HG02642 (cell line): ENCODE data around the gene PCDHA11.
"Not testable (repeated sequence)": the region's sequence is repeated elsewhere in the genome, so short reads cannot be mapped to it uniquely, and the experiment has no call there.

Experiments
- ATAC-seq: cut with Tn5 transposase; IDR thresholded peaks from one replicate; pipeline ENCODE4 v1.9.1; 2021; ENCODE audit warnings: mild to moderate bottlenecking; ENCODE audit not compliant: unreplicated experiment, poor library complexity

The PCDHA11 gene, protein sequence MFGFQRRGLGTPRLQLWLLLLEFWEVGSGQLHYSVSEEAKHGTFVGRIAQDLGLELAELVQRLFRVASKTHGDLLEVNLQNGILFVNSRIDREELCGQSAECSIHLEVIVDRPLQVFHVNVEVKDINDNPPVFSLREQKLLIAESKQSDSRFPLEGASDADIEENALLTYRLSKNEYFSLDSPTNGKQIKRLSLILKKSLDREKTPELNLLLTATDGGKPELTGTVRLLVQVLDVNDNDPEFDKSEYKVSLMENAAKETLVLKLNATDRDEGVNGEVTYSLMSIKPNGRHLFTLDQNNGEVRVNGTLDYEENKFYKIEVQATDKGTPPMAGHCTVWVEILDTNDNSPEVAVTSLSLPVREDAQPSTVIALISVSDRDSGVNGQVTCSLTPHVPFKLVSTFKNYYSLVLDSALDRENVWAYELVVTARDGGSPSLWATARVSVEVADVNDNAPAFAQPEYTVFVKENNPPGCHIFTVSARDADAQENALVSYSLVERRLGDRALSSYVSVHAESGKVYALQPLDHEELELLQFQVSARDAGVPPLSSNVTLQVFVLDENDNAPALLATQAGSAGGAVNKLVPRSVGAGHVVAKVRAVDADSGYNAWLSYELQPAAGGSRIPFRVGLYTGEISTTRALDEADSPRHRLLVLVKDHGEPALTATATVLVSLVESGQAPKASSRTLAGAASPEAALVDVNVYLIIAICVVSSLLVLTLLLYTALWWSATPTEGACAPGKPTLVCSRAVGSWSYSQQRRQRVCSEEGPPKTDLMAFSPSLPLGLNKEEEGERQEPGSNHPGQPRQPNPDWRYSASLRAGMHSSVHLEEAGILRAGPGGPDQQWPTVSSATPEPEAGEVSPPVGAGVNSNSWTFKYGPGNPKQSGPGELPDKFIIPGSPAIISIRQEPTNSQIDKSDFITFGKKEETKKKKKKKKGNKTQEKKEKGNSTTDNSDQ

DNA sequence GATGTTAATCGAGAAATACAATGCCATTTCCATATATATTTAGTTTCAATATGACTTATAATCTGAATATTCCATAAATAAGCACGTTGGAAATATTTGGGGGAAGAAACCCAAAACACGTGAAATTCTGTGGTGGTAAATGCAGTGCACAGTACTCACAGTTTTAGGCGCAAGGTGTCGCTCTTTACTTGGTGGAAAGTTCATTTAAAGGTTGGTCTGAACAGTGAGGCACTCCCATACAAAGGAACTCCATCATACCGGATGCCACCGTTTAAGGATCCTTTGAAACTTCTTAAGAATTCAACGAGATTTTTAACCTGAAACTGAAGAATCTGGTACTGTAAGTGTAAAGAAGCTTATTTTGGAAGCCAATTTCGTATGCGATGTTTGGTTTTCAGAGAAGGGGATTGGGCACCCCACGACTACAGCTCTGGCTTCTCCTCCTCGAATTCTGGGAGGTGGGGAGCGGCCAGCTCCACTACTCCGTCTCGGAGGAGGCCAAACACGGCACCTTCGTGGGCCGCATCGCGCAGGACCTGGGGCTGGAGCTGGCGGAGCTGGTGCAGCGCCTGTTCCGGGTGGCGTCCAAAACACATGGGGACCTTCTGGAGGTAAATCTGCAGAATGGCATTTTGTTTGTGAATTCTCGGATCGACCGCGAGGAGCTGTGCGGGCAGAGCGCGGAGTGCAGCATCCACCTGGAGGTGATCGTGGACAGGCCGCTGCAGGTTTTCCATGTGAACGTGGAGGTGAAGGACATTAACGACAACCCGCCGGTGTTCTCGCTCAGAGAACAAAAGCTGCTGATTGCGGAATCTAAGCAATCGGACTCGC, at the start of gene PCDHA11:
TSS of gene PCDHA11 (plus strand) at position 237 of the 834 bp plus-strand sequence. CDS start at position 384, 147 bp downstream.
- ATAC-seq = no peak

DNA sequence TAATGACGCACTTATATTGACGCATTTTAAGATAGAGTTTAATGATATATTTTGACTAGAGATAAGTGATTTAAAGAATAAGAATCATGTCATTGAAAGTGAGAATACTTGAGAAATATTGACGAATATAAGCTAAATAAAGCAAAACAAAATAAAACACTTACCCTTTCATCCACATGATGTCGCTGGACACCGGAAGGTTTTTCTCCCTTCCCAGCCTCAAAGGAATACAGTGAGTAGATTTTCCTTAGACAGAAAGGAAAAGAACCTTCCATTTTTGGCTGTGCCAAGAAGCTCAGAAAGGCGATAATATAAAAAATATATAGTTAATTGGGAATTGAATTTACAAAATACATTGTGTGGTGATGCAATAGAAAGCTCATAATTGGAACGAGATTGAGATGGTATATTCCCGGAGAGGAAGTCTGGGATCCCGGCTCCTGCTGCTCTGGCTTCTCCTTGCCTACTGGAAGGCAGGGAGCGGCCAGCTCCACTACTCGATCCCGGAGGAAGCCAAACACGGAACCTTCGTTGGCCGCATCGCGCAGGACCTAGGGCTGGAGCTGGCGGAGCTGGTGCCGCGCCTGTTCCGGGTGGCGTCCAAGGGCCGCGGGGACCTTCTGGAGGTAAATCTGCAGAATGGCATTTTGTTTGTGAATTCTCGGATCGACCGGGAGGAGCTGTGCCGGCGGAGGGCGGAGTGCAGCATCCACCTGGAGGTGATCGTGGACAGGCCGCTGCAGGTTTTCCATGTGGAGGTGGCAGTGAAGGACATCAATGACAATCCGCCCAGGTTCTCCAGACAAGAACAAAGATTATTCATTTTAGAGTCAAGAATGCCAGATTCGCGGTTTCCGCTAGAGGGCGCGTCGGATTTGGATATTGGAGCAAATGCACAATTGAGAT, 47.1 kb upstream of the PCDHA11 start, which contains the start of gene PCDHA5:
TSS of gene PCDHA5 (plus strand) at position 239 of the 906 bp plus-strand sequence.
- no peak for ATAC-seq

DNA sequence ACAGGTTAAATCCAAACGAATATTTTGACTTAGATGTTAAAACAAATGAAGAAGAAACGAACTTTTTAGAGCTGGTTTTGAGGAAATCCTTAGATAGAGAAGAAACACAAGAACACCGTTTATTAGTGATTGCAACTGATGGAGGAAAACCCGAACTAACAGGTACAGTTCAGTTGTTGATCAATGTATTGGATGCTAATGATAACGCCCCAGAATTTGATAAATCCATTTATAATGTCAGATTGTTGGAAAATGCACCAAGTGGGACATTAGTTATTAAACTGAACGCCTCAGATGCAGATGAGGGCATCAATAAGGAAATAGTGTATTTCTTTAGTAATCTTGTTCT, 46.5 kb upstream of the PCDHA11 start:
- no peak for ATAC-seq

DNA sequence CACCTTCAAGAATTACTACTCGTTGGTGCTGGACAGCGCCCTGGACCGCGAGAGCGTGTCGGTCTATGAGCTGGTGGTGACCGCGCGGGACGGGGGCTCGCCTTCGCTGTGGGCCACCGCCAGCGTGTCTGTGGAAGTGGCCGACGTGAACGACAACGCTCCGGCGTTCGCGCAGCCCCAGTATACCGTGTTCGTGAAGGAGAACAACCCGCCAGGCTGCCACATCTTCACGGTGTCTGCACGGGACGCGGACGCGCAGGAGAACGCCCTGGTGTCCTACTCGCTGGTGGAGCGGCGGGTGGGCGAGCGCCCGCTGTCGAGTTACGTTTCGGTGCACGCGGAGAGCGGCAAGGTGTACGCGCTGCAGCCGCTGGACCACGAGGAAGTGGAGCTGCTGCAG, 45.8 kb upstream of the PCDHA11 start:
- ATAC-seq = not testable (repeated sequence)

DNA sequence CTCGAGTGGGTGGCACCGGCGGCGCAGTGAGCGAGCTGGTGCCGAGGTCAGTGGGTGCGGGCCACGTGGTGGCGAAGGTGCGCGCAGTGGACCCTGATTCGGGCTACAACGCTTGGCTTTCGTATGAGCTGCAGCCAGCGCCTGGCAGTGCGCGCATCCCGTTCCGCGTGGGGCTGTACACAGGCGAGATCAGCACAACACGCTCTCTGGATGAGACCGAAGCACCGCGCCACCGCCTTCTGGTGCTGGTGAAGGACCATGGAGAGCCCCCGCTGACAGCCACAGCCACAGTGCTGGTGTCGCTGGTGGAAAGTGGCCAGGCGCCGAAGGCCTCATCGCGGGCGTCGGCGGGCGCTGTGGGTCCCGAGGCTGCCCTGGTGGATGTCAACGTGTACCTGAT, 45.3 kb upstream of the PCDHA11 start:
- ATAC-seq = no peak

DNA sequence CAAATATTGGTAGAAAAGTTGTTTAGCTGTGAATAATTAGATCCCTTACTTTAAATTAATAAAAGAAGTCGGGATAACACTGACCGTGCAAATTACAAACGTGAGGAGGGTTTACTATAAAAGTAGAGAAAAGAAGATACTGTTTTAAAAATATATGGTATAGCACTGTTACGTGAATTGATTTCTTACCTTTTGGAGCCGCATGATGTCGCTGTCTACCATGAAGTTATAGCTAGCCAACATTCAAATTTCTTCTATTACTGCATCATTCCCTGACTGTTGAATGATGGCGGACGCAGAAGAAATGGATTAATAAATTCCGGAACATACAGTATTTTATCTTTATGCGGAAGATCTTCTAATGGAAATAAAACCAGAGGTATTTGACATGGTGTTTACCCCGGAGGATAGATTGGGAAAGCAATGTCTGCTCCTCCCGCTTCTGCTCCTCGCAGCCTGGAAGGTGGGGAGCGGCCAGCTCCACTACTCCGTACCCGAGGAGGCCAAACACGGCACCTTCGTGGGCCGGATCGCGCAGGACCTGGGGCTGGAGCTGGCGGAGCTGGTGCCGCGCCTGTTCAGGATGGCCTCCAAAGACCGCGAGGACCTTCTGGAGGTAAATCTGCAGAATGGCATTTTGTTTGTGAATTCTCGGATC, 40.9 kb upstream of the PCDHA11 start, which contains the start of gene PCDHA6:
TSS of gene PCDHA6 (plus strand) at position 257 of the 658 bp plus-strand sequence. CDS start at position 389, 132 bp downstream.
- ATAC-seq = no peak

DNA sequence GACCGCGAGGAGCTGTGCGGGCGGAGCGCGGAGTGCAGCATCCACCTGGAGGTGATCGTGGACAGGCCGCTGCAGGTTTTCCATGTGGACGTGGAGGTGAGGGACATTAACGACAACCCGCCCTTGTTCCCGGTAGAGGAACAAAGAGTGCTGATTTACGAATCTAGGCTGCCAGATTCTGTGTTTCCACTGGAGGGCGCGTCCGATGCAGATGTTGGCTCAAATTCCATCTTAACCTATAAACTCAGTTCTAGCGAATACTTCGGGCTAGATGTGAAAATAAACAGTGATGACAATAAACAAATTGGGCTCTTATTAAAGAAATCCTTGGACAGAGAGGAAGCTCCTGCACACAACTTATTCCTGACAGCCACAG, 40.4 kb upstream of the PCDHA11 start:
- no peak for ATAC-seq

DNA sequence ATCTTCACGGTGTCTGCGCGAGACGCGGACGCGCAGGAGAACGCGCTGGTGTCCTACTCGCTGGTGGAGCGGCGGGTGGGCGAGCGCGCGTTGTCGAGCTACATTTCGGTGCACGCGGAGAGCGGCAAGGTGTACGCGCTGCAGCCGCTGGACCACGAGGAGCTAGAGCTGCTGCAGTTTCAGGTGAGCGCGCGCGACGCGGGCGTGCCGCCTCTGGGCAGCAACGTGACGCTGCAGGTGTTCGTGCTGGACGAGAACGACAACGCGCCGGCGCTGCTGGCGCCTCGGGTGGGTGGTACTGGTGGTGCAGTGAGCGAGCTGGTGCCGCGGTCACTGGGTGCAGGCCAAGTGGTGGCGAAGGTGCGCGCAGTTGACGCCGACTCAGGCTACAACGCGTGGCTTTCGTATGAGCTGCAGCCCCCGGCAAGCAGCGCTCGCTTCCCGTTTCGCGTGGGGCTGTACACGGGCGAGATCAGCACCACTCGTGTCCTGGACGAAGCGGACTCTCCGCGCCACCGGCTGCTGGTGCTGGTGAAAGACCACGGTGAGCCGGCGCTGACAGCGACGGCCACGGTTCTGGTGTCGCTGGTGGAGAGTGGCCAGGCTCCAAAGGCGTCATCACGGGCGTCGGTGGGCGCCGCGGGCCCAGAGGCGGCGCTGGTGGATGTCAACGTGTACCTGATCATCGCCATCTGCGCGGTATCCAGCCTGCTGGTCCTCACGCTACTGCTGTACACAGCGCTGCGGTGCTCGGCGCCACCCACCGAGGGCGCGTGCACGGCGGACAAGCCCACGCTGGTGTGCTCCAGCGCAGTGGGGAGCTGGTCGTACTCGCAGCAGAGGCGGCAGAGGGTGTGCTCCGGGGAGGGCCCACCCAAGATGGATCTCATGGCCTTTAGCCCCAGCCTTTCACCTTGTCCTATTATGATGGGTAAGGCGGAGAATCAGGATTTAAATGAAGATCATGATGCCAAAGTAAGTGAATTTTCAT, 39.0 kb upstream of the PCDHA11 start:
- not testable (repeated sequence) for ATAC-seq

DNA sequence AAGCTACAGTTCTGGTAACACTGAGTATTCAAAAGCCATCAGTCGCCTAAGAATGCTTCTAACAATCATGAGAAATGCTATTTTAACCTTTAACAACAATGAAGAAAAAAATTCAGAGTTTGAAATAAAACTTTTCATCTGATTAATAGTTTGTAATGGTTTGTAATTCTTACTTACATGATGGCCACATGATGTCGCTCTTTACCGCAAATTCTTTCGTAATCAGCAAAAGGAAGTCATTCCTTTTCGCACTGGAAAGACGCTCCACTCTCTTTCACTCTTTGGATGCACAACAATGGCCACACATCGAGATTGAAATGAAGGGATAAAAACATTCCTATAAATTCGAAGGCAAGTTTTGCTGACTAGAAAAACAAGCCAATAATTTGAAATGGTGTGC, 34.8 kb upstream of the PCDHA11 start, which contains the start of gene PCDHA7:
TSS of gene PCDHA7 (plus strand) at position 277 of the 400 bp plus-strand sequence. CDS start at position 392, 115 bp downstream.
- no peak for ATAC-seq

DNA sequence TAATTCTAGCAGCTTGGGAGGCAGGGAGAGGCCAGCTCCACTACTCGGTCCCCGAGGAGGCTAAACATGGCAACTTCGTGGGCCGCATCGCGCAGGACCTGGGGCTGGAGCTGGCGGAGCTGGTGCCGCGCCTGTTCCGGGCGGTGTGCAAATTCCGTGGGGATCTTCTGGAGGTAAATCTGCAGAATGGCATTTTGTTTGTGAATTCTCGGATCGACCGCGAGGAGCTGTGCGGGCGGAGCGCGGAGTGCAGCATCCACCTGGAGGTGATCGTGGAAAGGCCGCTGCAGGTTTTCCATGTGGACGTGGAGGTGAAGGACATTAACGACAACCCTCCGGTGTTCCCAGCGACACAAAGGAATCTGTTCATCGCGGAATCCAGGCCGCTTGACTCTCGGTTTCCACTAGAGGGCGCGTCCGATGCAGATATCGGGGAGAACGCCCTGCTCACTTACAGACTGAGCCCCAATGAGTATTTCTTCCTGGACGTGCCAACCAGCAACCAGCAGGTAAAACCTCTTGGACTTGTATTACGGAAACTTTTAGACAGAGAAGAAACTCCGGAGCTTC, 34.2 kb upstream of the PCDHA11 start:
- ATAC-seq = not testable (repeated sequence)

DNA sequence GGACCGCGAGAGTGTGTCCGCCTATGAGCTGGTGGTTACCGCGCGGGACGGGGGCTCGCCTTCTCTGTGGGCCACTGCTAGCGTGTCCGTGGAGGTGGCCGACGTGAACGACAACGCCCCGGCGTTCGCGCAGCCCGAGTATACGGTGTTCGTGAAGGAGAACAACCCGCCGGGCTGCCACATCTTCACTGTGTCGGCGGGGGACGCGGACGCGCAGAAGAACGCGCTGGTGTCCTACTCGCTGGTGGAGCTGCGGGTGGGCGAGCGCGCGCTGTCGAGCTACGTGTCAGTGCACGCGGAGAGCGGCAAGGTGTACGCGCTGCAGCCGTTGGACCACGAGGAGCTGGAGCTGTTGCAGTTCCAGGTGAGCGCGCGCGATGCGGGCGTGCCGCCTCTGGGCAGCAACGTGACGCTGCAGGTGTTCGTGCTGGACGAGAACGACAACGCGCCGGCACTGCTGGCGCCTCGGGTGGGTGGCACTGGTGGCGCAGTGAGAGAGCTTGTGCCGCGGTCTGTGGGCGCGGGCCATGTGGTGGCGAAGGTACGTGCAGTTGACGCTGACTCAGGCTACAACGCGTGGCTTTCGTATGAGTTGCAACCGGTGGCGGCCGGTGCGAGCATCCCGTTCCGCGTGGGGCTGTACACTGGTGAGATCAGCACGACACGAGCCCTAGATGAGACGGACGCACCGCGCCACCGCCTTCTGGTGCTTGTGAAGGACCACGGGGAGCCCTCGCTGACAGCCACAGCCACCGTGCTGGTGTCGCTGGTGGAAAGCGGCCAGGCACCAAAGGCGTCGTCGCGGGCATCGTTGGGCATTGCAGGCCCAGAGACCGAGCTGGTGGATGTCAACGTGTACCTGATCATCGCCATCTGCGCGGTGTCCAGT, 32.9 kb upstream of the PCDHA11 start:
- no peak for ATAC-seq

DNA sequence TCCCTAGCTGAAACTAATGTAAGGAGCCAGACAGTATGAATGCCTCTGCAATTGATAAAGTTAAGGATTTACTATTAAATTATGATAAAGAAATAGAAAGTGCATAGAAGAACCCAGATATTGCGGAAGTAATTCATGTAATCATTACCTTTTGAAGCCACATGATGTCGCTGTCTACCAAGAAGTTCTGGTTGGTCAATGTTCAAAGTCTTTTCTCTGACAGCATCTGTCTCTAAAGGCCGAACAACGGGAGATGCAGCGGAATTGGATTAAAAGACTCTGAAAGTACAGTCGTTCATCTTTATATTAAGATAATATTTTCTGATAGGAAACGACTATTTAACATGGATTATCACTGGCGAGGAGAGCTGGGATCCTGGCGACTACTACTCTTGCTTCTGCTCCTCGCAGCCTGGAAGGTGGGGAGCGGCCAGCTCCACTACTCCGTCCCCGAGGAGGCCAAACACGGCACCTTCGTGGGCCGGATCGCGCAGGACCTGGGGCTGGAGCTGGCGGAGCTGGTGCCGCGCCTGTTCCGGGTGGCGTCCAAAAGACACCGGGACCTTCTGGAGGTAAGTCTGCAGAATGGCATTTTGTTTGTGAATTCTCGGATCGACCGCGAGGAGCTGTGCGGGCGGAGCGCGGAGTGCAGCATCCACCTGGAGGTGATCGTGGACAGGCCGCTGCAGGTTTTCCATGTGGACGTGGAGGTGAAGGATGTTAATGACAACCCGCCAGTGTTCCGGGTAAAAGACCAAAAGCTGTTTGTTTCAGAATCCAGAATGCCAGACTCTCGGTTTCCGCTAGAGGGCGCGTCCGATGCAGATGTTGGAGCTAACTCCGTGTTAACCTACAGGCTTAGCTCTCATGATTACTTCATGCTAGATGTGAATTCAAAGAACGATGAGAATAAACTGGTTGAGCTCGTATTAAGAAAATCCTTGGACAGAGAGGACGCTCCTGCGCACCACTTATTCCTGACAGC, 27.5 kb upstream of the PCDHA11 start, which contains the start of gene PCDHA8:
TSS of gene PCDHA8 (plus strand) at position 210 of the 985 bp plus-strand sequence. CDS start at position 345, 135 bp downstream.
- ATAC-seq = no peak

DNA sequence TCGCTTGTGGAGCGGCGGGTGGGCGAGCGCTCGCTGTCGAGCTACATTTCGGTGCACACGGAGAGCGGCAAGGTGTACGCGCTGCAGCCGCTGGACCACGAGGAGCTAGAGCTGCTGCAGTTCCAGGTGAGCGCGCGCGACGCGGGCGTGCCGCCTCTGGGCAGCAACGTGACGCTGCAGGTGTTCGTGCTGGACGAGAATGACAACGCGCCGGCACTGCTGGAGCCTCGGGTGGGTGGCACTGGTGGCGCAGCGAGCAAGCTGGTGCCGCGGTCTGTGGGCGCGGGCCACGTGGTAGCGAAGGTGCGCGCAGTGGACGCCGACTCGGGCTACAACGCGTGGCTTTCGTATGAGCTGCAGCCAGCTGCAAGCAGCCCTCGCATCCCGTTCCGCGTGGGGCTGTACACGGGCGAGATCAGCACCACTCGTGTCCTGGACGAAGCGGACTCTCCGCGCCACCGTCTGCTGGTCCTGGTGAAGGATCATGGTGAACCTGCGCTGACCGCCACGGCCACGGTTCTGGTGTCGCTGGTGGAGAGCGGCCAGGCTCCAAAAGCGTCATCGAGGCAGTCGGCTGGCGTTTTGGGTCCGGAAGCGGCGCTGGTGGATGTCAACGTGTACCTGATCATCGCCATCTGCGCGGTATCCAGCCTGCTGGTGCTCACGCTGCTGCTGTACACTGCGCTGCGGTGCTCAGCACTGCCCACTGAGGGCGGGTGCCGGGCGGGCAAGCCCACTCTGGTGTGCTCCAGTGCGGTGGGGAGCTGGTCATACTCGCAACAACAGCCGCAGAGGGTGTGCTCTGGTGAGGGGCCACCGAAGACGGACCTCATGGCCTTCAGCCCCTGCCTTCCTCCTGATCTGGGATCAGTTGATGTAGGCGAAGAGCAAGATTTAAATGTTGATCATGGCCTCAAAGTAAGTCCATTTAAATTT, 25.7 kb upstream of the PCDHA11 start:
- ATAC-seq = no peak
